GM18873 (cell line): ENCODE results near the gene GIMAP8.

Experiments used
- ATAC-seq: cut with Tn5 transposase; IDR thresholded peaks from one replicate; pipeline ENCODE4 v1.9.1; 2021; ENCODE audit warnings: mild to moderate bottlenecking, moderate library complexity, moderate number of reproducible peaks; ENCODE audit not compliant: unreplicated experiment, low FRiP score

The GIMAP8 gene

DNA sequence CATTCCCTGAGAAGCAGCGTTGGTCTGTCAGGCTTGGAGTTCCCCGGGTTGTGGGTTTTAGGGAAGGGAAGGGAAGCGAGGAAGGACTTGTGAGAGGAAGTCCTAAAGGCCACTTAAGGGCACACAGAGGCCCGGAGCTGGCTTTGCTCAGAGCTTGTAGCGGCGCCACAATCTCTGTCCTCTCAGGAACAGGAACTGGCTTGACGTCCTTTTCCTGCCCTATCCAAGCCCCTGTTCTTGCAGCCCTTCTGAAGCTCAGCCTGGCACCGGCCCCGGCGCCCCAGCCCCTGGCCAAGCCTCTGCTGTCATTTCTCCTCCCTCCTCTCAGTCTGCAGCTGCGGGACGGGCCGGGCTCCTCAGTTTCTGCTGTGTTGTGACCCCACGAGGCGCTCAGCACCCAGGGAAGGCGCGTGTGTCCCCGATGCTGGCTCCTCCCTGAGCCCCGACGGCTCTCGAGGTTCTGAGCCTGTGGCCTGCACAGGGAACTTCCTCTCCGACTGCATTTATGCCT is at the start of gene GIMAP8:
Gene GIMAP8 (plus strand): TSS at position 140 of the 511 bp plus-strand sequence. CDS start 16,069 bp downstream, outside the sequence.
- ATAC-seq, result no peak

DNA sequence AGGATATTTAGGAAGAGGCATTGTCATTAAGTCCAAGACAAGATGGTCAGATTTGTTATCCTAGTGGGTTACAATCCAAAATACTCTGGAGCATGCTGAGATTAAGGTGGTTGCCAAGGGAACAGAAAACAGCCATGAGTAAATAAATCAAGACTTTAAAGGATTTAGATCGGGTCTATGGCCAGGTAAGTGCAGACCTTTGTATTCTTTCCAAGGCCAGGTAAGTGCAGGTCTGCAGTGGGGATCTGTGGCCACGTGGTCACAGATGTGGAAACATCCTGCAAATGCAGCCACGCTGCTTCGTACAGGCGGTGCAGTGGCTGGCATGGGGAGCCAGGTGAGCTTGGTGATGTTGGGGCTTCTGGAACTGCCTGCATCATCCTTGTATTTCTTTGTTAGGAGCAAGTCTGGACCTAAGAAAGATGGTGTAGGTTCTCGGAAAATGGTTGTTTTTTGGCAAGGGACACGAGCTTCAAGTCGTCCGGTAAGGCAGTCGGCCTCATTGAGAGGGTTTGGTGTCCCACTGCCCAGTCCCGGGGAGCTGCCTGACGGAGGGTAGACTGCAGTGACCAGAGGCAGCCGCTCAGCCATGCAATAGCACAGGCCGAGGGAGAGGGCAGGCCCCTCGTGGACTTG is 49.5 kb upstream of the GIMAP8 start:
- no peak for ATAC-seq

DNA sequence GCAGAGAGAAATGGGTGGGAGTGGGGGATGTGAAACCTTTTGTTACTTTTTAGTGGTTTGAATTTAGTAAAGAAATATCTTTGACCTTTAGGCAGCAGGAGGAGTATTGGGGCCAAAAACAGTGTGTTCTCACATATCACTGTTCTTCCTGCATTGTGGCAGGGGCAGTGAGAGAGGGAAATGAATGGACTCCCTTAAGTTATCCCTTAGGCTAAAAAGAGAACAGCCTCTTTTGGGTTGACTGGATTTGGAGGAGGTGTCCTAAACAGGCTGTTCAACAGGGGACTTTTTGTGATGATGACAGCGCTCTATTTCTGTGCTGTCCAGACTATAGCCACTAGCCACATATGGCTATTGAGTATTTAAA is 49.0 kb upstream of the GIMAP8 start:
- no peak for ATAC-seq

GRCh38 chr7:150401861-150402631 is 48.4 kb upstream of the GIMAP8 start:
- ATAC-seq, result no peak

GRCh38 chr7:150402671-150403321 is 47.6 kb upstream of the GIMAP8 start:
- no peak for ATAC-seq

DNA sequence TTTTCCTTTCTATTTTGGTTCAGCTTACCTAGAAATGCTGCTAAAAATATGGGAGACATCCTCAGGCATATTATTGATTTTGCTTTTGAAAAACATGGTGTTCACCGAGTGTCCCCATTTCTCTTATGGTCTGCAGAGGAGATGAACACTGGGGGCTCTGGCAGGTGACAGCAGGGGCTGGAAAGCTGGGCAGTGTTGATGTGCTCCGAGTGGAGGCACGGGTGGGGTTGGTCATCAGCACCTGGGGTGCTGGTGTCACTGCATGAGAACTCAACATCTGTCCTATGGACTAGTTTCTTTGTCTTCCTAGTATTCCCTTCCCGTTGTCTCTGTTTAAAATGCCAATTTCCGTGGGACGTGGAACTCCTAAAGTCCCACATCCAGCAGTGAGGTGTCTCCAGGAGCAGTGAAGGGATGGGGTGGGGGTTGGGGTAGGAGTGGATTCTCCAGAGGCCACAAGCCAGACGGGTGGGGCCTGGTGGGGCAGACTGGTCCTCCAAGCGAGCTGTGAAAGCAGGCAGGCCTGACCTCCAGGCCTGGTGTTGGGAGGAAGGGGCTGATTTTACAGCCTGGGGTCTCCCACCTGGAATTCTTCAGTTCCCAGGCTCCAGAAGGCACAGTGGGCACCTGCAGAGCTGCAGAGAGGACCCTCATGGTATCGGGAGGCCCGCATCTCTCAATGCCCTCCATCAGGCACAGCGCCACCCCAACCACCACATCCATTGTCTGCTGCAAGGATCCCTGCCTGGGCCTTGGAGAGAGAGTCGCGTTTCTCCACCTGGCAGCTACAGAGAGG is 46.9 kb upstream of the GIMAP8 start:
- no peak for ATAC-seq

DNA sequence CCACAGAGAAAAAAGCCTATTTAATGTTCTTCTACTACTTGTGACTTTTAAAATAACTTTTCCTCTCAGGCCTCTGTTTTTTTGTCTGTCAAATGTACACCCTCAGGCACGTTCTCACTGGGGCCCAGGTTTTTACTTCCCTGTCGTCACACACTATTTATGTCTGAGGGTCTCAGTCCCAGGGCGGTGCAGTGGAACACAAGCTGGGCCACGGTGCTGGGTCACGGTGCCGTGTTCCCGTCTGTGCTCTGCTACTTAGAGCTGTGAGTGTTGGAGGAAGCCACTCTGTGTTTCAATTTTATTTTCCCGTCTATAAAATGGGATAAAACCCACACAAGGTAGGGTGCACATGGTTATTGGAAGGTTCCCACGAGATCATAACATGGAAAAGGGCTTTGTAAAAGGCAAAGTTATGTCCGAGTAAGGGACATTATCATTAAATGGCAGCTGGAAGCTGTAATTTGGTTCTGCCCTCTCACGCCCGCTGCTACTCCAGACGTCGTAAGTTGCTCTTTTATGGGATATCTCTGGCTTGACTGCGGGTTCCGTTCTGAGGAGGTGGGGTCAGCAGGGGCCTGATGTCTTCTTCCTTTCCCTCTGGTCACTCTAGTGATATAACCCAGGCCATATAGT is 46.1 kb upstream of the GIMAP8 start:
- ATAC-seq, result no peak

DNA sequence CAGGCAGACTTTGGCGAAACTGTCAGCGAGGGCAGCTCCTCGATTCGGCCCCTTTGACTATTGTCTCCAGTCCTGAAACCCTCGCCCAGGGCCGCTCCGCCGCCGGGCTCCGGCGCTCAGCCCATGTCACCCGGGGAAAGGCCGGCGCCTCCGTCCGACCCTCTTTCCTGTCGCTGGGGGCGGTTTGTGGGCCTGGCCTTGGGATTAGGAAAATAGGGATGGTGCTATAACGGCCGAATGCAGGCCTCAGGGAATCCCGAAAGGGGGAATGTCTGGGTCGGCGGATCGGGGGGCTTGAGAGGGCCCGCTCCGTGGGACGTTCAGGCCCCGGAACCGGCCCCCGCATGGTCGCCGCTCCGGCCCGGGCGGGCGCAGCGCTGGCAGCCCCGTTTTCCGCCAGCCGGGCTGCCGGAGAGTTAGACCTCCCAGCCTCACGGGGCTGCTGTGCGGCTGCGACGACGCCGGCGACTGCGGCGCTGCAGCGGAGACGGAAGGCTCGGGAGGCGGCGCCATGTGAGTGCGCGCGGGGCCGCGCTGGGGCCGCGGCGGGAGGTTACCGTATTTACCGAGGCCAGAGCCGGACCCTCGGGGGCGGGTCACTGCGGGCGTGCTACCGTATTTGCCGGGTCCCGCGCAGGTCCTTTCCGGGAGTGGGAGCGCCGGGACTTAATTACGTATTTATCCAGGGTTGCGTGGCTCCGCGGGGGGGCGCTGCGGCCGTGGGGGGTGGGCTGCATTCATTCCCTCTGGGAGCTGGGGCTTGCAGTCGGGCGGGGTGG is 45.4 kb upstream of the GIMAP8 start:
- ATAC-seq, result no peak

- no peak for ATAC-seq
These were observed 44.7 kb upstream of the GIMAP8 start for GRCh38 chr7:150405584-150406311.

DNA sequence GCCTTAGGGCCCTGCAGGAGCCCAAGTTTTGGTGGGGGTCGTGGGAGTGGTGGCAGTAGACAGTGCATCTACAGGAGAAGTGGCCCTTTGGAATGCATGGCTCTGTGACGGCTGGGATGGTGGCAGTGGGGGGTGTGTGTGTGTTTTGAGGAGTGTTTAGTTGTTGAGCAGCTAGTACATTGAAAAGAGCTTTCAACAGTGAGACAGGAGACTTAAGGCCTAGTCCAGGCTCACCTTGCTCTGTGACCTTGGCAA is 44.2 kb upstream of the GIMAP8 start:
- no peak for ATAC-seq

DNA sequence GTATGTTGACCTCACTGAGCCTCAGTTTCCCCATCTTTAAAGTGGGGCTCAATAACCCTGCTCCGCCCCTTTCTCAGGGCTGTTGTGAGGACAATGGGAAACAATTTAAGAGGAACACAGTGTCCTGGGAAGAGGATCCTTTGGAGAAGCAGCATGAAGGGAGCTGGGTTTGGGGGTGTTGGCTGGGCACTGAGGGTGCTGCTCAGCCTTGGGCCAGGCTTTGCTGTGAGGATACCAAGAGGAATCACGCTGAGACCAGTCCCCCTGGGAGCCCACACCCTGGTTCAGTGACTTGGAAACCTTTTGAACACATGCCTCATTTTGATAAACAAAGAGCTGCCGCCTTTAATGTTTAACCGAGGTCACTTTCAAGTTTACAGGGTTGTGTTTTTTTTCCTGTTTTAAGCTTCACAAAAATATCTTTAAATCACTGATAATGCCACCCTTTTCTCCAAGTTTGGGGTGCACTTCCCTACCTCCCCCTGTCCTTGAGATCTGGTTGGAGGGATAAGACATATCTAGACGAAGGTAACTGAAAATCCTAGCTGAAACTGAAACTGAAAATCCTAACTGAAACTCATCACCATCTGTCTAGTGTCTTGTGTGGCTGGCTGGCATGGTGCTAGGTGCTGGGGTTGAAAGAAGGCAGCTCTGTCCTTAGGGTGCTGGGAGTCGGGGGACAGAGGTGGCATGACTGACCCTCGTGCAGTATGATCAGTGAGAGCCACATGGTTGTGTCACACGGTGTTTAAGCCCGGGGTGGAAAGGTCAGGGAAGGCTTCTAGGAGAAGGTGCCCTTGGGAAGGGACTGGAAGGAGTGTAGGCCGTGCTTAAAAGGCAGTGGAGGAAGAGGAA is 43.6 kb upstream of the GIMAP8 start:
- ATAC-seq, result peak; percentile 67

- no peak for ATAC-seq
These were observed 42.6 kb upstream of the GIMAP8 start for GRCh38 chr7:150407588-150408392.

DNA sequence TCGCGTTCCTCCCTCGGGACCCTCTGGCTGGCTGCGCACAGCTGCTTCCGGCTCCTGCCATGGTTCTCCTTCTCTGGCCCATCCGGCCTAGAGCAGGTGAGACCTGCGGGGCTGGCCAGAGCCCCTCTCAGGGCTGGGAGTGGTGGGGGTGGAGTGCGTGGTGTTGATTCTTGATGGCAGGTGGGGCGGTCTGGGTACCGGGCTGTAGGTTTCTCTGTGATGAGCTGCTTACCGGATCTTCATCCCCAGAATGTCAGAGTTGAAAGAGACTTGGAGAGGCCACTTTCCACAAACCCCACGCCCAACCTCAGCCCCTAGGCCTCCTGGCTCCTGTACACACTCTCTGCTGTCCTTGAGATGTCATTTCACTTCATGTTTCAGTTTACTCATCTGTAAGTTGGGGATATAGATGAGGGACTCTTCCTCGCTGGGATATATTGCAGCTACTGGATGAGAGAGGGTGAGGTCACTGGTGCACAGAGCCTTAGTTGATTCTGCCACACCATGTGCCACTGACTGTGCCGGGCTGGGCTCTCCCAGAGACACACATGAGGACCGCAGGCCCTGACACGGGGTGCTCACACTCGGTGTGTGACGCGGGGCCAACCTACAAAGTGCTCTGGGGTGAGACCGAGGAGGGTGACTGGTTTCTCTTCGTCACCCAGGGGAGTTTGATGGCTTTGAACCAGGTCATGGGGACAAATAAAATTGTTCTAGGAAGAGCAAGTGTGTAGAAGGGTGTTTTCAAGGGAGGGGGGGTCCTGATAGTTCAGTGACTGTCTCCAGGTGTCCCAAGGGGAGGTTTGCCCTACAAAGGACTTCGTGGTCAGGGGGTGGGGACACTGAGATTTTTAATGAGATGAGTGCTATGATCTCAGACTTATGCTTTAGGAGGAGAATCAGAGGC is 41.8 kb upstream of the GIMAP8 start:
- ATAC-seq, result no peak

DNA sequence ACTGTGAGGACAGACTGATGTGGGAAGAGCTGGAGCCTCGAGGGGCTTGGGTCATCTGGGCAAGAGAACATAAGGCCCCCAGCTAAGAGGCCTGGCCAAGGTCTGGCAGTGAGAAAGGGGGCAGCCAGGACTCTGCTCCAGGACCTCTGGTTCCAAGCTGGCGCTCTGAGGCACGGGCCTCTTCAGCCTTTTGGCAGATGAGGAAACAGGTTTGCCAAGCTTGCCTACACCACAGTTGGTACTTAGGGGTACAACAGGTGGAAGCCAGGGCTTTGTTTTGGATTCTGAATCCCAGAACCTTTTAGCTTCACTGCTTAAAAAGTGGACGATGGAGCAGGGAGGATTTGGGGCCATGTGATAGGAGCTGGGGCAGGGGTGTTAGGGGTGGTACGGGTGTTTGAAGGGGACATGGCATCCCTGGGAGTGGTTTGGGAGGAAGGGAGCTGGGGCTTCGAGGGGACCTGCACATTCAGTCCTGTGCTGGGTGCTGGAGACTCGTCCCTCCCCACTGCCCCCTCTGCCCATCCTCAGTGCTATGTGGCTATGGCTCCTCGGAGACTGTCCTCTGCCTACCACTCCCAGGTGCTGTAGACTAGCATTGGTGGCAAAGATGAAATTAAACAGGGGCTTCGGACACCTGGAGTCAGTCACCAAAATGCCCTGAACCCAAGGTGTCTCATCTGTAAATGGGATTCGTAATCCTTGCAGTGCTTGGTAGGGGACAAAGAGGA is 41.0 kb upstream of the GIMAP8 start:
- no peak for ATAC-seq

DNA sequence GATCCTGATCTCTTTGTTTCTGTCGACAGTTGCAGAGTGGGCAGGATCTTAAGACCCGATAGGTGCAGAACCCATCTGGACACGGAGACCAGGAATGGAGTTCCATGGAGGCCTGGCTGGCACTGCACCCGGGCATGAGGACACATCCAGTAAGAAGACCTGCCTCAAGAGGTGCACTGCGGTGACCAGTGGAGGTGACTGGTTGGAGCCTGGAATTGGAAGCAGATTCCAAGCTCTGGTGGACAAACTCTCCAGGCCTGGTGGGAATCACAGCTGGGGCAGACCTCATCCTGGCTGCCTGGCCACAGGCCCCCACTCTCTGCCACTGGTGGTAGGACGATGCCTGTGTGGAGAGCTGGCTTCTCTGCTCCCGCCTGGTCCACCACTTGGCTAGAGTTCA is 40.3 kb upstream of the GIMAP8 start:
- no peak for ATAC-seq
